Activated gamma-delta T cell treated with anti-CD3 and anti-CD28 coated beads, Interleukin-2, amount 50 U/mL, for 16 hours (primary cell): ENCODE measurements around the gene COL23A1.

ENCODE experiments used
- DNase-seq: peaks from one replicate; pipeline ENCODE4 v3.0.0-alpha.2; 2020; ENCODE audit warnings: low read depth

COL23A1 gene

DNA sequence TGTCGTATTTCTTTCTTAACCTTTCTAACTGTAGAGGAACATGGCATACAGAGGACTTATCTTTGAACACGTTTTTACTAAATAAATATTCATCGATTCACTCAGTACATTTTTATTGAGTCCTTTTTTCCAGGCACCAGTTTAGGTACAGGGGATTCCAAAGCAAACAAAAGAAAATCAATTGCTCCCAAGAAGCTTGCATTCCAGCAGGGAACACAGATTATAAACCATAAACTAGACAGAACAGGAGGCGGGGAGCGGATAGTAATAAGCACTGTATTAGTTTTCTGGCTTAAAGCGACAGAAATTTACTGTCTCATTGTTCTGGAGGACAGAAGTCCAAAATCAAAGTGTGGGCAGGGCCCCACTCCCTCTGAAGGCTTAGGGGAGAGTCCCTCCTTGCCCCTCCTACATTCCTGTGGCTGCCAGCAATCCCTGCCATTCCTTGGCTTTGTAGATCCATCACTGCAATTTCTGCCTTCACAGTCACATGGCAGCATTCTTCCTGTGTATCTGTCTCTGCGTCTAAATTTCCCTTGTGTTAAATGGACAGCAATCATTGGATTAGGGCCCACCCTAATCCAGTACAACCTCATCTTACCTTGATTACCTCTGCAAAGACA, 115.5 kb downstream of the COL23A1 start:
- DNase-seq, result no peak

- no peak for DNase-seq
Observed at GRCh38 chr5:178473854-178474253, 116.3 kb downstream of the COL23A1 start.

DNA sequence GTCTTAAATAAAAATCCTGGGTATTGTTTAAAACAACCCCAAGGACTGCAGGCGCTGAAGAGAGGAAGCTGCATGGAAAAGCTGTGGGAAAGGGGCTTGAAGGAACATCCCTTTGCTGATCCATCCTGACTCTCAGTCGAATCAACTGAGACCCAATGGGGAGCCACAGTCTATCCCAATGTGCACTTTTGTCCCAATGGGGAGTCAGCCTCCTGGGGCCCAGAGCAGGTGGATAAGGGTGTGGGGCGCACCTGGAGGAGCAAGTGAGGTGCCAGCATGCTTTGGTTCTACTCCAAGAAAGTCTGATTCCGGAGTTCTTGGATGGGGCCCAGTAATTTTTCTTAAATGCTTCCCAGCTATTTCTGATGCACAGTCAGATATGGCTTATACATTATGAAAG, 118.1 kb downstream of the COL23A1 start:
- no peak for DNase-seq

DNA sequence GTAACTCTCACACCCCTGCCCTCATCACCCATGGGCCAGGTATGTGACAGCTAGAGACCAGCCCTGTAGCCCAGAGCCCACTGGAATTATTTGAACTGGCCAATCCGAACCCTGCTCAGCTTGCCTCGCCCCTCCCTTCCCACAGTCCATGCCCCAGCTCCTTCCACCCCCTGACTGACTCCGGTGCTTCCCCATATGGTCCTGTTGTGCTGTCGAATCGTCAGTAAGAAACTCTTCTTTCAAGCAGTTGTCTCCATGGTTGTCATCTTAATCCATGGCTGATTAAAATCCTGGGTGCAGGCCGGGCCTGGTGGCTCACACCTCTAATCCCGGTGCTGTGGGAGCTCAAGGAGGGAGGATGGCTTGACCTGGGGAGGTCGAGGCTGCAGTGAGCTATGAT, 118.5 kb downstream of the COL23A1 start:
- DNase-seq, result no peak

DNA sequence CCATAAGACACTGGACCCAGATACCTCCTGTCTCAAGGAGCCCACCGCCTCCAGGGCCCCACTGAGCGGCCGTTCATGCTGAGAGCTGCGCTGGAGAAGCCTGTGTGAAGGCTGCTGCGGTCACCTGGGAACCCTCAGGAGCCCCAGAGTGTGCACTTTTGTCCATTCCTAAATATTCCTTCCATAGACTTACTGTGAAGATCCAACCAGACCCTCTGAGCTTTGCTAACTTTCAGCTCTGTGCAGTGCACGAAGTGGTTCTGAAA, 119.5 kb downstream of the COL23A1 start:
- DNase-seq, result no peak

- no peak for DNase-seq
Observed at GRCh38 chr5:178469975-178470759, 120.0 kb downstream of the COL23A1 start.

DNA sequence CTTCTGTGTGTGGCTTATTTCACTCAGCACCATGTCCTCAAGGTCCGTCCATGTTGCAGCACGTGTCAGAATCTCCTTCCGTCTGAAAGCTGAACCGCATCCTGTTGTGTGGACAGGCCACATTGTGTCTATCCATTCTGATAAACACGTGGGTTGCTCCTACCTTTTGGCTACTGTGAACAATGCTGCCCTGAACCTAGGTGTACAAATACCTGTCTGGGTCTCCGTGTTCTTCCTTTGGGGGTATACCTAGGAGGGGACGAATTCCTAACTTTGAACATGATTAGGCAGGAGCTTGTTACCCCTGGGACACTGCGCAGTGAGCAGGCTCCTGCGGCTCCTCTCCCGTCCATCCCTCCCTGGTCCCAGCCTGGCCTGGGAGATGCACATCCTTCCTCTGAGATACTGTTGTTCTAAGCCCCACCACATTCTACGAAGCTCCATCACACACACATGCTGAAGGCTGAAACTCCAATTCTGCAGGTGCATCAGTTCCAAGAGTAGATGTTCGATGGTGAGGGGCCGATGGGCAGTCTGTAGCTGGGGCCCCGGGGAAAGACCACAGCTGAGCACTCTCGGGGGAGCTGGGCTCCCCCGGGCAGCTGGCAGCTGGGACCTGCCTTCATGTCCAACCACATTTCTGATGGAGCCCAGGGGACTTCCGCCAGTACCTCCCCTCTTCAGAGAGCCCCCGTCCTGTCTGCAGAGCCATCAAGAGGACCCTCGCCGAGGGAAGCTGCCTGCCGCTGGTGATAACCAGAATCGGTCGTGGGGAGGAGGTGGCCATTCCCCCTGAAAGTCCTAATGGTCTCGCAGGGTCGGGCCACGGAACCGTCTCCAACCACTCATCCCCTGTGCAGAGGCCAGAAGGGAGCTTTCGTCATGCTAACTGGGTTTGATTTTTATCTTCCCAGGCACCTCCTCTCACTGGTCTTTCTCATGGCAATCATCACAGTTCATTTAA, 120.9 kb downstream of the COL23A1 start:
- no peak for DNase-seq

GRCh38 chr5:178468196-178468685, 122.0 kb downstream of the COL23A1 start:
- no peak for DNase-seq

DNA sequence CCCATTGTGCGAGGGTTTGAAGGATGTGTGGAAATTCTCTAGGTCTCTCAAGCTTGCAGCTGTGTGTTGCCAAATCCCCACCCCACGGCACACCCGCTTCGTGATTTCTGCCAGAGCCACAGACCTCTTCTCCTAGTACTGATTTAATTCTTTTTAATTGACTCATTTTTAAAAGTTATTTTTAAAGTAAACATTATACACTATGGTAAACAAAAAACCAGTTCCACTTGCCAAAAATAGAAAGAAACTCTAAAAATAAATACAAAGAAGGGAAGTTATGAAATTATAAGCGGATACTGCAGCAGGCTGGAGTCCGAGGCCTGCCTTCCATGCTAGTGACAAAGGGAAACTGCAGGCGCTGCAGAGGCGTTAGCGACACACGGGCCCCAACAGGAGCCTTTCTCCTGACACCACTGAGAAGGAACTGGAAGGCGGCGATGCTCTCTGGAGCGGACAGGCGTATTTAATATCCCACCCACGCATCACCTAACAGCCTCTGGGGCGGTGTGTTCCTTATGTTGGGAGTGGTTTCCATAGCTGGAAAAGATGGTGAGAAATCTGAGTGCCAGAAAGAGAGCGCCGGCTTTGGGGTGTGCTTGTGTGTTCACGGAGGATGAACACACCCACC, 122.5 kb downstream of the COL23A1 start:
- DNase-seq, result no peak

DNA sequence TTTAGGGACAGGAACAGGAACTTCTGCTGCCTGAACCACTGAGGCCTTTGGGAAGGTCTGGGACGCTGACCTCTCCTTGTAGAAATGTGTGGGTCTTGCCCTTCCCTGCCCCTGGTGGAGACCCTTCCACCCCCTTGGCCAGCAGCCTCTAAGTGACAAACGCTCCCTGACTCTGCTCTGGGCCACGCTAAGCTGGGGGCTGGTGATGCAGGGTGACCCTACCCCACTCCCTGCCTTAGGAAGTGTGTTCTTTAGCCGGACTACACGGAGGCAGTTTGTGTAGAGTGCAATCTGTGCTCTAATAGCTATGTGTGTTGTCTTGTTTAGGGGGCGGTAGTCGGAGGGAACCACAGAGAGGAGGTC, 123.0 kb downstream of the COL23A1 start:
- no peak for DNase-seq

GRCh38 chr5:178466342-178466741, 123.9 kb downstream of the COL23A1 start:
- no peak for DNase-seq

- no peak for DNase-seq
Observed at GRCh38 chr5:178465861-178466288, 124.3 kb downstream of the COL23A1 start.

DNA sequence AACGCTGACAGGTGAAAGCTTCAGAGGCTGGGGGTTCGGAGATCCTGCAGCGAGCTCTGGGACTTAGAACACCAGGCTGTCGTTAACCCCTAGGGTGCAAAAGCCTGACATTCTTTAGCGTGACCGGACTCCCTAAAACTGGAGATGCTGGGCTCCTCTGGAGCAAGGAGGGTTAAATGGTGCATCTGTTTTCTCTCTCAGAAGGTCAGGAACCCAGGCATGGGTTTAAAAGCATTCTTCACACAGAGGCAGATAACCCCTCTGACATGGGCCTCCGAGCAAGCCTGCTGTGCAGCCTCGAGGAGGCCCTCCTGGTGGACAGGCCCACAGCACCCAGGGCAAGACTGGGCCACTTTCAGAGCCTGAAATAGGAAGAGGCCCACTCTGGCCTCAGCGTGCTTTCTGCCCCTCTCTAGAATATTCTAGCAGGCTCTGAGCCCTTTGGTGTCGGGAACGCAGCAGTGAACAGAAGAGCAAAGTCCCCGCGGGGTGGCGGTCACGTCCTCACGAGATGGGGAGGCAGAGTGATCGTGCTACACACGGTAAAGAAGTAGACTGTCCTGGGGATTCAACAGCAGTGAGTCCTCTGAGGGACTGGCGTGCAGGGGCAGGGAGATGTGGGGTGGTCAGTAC, 124.8 kb downstream of the COL23A1 start:
- no peak for DNase-seq

GRCh38 chr5:178464431-178465048, 125.7 kb downstream of the COL23A1 start:
- DNase-seq, result no peak

- no peak for DNase-seq
Observed at GRCh38 chr5:178463321-178464155, 126.7 kb downstream of the COL23A1 start.

GRCh38 chr5:178462816-178463215, 127.4 kb downstream of the COL23A1 start:
- DNase-seq, result no peak

DNA sequence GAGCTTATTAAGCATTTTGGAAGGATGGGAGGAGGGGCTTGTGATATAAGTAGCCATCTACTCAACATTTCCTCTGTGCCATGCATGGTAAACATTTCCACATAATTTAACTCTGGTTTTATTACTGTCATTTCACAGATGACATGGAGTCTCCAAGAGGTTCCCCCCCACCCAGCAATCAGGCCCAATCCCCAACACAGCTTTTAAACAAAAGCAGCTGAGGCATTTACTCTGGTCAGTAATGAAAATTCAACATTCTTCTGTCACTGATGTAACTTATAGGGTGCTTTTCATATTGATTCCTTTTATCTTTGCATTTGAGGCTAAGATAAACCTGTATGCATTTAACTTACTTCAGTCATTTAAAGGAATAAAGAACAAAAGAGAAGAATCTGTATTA, 128.1 kb downstream of the COL23A1 start:
- no peak for DNase-seq

DNA sequence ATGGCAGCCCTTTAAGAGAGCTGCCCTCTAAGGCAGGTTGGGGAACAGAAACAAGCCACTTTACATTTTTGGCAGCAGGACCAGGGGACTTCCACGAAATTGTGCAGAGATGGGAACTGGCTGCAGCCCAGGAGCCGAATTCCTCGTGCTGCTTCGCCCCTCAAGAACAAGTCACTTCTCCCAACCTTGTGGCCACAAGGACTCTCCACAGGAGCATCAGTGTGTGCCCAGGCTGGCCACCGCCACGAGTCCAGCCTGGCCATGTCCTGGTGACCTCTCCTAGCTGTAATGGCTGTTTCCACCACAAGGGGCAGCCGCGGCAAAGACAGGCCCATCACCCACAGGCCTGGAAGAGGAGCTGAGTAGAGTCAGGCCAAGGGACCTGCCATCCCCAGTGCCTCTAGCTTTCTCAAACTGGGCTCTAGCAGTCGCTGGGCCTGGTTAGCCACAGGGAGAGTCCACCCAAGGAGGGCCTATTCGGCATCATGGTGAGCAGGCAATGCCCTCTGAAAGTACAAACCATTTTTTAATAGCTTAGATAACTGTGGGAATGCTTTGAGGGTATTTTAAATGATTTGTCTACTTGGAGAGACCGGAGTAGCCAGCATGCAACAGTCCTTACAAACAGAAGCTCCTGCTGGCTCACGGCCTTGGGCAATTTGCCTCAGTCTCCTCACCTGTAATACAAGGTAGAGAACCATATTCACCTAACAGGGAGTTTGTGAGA, 129.0 kb downstream of the COL23A1 start:
- DNase-seq, result peak; percentile 19

DNA sequence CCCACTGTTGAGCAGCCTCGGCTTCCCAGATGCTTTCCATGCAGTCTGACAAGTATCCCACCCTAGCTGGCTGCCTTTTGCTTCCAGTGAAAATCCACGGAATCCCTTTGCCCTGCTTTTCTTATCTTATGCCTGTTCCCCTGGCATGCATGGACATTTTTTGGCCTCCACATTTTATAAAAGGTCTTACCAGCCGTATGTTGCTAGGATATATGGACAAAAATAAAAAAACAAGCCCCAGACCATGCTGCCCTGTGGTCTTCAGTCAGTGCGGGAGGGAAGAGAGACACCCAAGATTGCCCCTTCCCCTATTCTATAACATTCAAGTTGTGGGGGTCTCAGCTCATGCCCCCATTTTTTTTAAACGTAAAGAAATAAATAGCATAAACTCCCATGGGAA, 129.6 kb downstream of the COL23A1 start:
- DNase-seq, result no peak

DNA sequence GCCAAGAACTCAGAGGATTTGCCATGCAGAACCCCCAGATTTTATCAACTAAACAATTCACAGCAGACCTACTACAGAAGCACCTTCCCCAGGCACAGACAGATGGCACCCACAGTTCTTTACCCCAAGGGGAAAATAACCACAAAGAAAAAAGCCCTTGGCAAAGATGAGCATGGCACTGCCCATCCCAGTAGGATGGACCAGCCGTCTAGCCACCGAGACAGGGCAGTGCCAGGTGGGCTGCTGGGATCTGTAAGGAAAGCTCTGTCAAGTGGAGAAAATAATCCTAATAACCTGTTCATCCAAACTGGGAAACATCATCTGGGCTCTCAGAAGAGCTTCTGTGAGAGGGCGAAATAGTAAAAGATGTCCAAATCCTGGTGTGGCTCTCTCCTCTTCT, 130.0 kb downstream of the COL23A1 start:
- no peak for DNase-seq
